ENCODE results near the gene ZNF438.

Gene ZNF438

GRCh38 chr10:30873411-30873810 lies 158.3 kb downstream of the ZNF438 start:
- Histone ChIP-seq H3K9me3 (ENCODE audit: insufficient read depth, low read length, severe bottlenecking) (no peaks in the 10 kb centered on the region), H3K4me1 (ENCODE audit: insufficient read depth, low read length) (no peaks in the 10 kb centered on the region), H3K4me3 (ENCODE audit: low read depth in 1 of 2, low read length in 2 of 2) (no peak overlapping the region), H3K79me2 (ENCODE audit: insufficient read depth, low read length) (no peaks in the 10 kb centered on the region), H3K9ac (ENCODE audit: low read depth, low read length) (no peak overlapping the region), H3K36me3 (ENCODE audit: insufficient read depth, low read length) (peaks cover 4% of the 10 kb centered on the region; the same call in 1 of the 2 replicates), H3K27me3 (ENCODE audit: insufficient read depth, low read length, poor library complexity) (no peaks in the 10 kb centered on the region), H3K27ac (ENCODE audit: low read length) (no peak overlapping the region), H2AFZ (ENCODE audit: low read depth, low read length) (no peak overlapping the region), H4K20me1 (ENCODE audit: insufficient read depth, low read length) (no peaks in the 10 kb centered on the region), H3K4me2 (ENCODE audit: insufficient read depth, low read length) (no peak overlapping the region)
- no peak for TF ChIP-seq EZH2 (IDR thresholded peaks at IDR 0.05; ENCODE audit: borderline replicate concordance, low read depth, low read length, severe bottlenecking)
- TF ChIP-seq CTCF (IDR thresholded peaks at IDR 0.05; ENCODE audit: borderline replicate concordance, extremely low read depth, low read length, poor library complexity, severe bottlenecking), result no peak
- no peak for ATAC-seq (ENCODE audit: insufficient read depth, low read depth)
- no peak for DNase-seq

GRCh38 chr10:30870896-30871295 lies 160.8 kb downstream of the ZNF438 start:
- DNase-seq (no peak), ATAC-seq (ENCODE audit: insufficient read depth, low read depth) (no peak)
- Histone ChIP-seq H3K27ac (ENCODE audit: low read length) (no peak overlapping the region), H3K9me3 (ENCODE audit: insufficient read depth, low read length, severe bottlenecking) (no peaks in the 10 kb centered on the region), H3K36me3 (ENCODE audit: insufficient read depth, low read length) (peaks cover 4% of the 10 kb centered on the region; the same call in 1 of the 2 replicates), H3K4me3 (ENCODE audit: low read depth in 1 of 2, low read length in 2 of 2) (no peak overlapping the region), H3K9ac (ENCODE audit: low read depth, low read length) (no peak overlapping the region), H3K27me3 (ENCODE audit: insufficient read depth, low read length, poor library complexity) (no peaks in the 10 kb centered on the region), H4K20me1 (ENCODE audit: insufficient read depth, low read length) (no peaks in the 10 kb centered on the region), H3K4me1 (ENCODE audit: insufficient read depth, low read length) (no peaks in the 10 kb centered on the region), H3K4me2 (ENCODE audit: insufficient read depth, low read length) (no peak overlapping the region), H3K79me2 (ENCODE audit: insufficient read depth, low read length) (no peaks in the 10 kb centered on the region), H2AFZ (ENCODE audit: low read depth, low read length) (no peak overlapping the region)
- TF ChIP-seq EZH2 (IDR thresholded peaks at IDR 0.05; ENCODE audit: borderline replicate concordance, low read depth, low read length, severe bottlenecking), result no peak
- no peak for TF ChIP-seq CTCF (IDR thresholded peaks at IDR 0.05; ENCODE audit: borderline replicate concordance, extremely low read depth, low read length, poor library complexity, severe bottlenecking)

- Histone ChIP-seq H3K9ac (ENCODE audit: low read depth, low read length) (no peak overlapping the region), H3K9me3 (ENCODE audit: insufficient read depth, low read length, severe bottlenecking) (no peaks in the 10 kb centered on the region), H3K4me2 (ENCODE audit: insufficient read depth, low read length) (no peak overlapping the region), H4K20me1 (ENCODE audit: insufficient read depth, low read length) (no peaks in the 10 kb centered on the region), H3K4me1 (ENCODE audit: insufficient read depth, low read length) (no peaks in the 10 kb centered on the region), H3K36me3 (ENCODE audit: insufficient read depth, low read length) (no peaks in the 10 kb centered on the region), H3K79me2 (ENCODE audit: insufficient read depth, low read length) (no peaks in the 10 kb centered on the region), H2AFZ (ENCODE audit: low read depth, low read length) (no peak overlapping the region), H3K27me3 (ENCODE audit: insufficient read depth, low read length, poor library complexity) (no peaks in the 10 kb centered on the region), H3K27ac (ENCODE audit: low read length) (no peak overlapping the region), H3K4me3 (ENCODE audit: low read depth in 1 of 2, low read length in 2 of 2) (no peak overlapping the region)
- TF ChIP-seq EZH2 (IDR thresholded peaks at IDR 0.05; ENCODE audit: borderline replicate concordance, low read depth, low read length, severe bottlenecking), result no peak
- no peak for TF ChIP-seq CTCF (IDR thresholded peaks at IDR 0.05; ENCODE audit: borderline replicate concordance, extremely low read depth, low read length, poor library complexity, severe bottlenecking)
- DNase-seq, result no peak
- ATAC-seq (ENCODE audit: insufficient read depth, low read depth), result no peak
Observed at GRCh38 chr10:30869566-30869965, 162.1 kb downstream of the ZNF438 start.

- no peak for DNase-seq
- TF ChIP-seq EZH2 (IDR thresholded peaks at IDR 0.05; ENCODE audit: borderline replicate concordance, low read depth, low read length, severe bottlenecking) (no peak), CTCF (IDR thresholded peaks at IDR 0.05; ENCODE audit: borderline replicate concordance, extremely low read depth, low read length, poor library complexity, severe bottlenecking) (no peak)
- no peak for ATAC-seq (ENCODE audit: insufficient read depth, low read depth)
- Histone ChIP-seq H3K4me2 (ENCODE audit: insufficient read depth, low read length) (no peak overlapping the region), H3K4me1 (ENCODE audit: insufficient read depth, low read length) (no peaks in the 10 kb centered on the region), H3K9ac (ENCODE audit: low read depth, low read length) (no peak overlapping the region), H4K20me1 (ENCODE audit: insufficient read depth, low read length) (no peaks in the 10 kb centered on the region), H2AFZ (ENCODE audit: low read depth, low read length) (no peak overlapping the region), H3K4me3 (ENCODE audit: low read depth in 1 of 2, low read length in 2 of 2) (no peak overlapping the region), H3K27me3 (ENCODE audit: insufficient read depth, low read length, poor library complexity) (no peaks in the 10 kb centered on the region), H3K27ac (ENCODE audit: low read length) (no peak overlapping the region), H3K9me3 (ENCODE audit: insufficient read depth, low read length, severe bottlenecking) (no peaks in the 10 kb centered on the region), H3K79me2 (ENCODE audit: insufficient read depth, low read length) (no peaks in the 10 kb centered on the region), H3K36me3 (ENCODE audit: insufficient read depth, low read length) (no peaks in the 10 kb centered on the region)
Observed at GRCh38 chr10:30868611-30869010, 163.1 kb downstream of the ZNF438 start.
